ENCODE results near the gene ULK1.
A peak's percentile ranks its signal among the peaks of the same experiment; 100 is the strongest.
"Not testable (repeated sequence)": the region's sequence is repeated elsewhere in the genome, so short reads cannot be mapped to it uniquely, and the experiment has no call there.

The ULK1 gene

DNA sequence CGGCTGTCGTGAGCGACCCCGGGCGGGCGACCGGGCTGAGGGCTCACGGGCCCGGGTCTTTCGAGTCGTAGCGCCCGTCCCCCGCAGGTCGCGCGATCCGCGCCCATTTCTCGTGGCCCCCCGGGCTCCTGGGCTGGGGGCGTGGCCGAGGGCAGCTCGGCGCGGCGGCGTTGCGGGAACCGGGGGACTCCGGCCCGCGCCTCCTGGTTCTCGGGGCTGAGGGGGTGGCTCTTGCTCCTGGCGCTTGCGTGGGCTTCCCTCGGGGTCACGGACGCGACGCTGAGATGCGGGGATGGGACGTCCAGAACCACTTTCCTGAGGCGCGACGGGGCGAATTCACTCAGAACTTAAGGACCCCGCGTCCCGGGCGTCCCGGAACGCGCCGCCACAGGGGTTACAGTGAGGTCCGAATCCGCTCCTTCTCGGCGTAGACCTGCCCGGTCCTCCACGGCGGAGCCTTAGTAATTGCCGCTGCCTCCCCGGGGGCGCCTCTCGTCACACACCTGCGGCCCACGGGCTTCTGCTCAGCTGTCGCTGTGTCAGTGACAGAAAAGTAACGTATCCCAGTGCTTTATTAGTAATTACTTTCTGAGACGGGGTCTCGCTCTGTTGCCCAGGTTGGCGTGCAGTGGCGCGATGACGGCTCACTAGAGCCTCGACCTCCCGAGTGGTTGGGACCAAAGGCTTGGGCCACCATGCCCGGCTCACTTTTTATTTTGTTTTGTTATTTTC is 55.9 kb downstream of the ULK1 start:
- Histone ChIP-seq H2AFZ (peak overlapping the region; percentile 69), H3K4me2 (ENCODE audit: low read length) (peak overlapping the region; percentile 70), H3K4me1 (peaks cover 7% of the 10 kb centered on the region), H3K36me3 (ENCODE audit: control insufficient read depth, insufficient read depth, low read length) (no peaks in the 10 kb centered on the region), H3K4me3 (ENCODE audit: low read depth, low read length) (peak overlapping the region; percentile 74), H3K79me2 (peaks cover 39% of the 10 kb centered on the region), H3K9me3 (ENCODE audit: control insufficient read depth, low read length) (no peaks in the 10 kb centered on the region), H3K27ac (peak overlapping the region; percentile 54), H3K27me3 (ENCODE audit: control insufficient read depth, insufficient read depth, low read length) (no peaks in the 10 kb centered on the region), H3K9ac (peak overlapping the region; percentile 51)
- TF ChIP-seq, protein P1, sequence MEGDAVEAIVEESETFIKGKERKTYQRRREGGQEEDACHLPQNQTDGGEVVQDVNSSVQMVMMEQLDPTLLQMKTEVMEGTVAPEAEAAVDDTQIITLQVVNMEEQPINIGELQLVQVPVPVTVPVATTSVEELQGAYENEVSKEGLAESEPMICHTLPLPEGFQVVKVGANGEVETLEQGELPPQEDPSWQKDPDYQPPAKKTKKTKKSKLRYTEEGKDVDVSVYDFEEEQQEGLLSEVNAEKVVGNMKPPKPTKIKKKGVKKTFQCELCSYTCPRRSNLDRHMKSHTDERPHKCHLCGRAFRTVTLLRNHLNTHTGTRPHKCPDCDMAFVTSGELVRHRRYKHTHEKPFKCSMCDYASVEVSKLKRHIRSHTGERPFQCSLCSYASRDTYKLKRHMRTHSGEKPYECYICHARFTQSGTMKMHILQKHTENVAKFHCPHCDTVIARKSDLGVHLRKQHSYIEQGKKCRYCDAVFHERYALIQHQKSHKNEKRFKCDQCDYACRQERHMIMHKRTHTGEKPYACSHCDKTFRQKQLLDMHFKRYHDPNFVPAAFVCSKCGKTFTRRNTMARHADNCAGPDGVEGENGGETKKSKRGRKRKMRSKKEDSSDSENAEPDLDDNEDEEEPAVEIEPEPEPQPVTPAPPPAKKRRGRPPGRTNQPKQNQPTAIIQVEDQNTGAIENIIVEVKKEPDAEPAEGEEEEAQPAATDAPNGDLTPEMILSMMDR (IDR thresholded peaks at IDR 0.05): no peak

DNA sequence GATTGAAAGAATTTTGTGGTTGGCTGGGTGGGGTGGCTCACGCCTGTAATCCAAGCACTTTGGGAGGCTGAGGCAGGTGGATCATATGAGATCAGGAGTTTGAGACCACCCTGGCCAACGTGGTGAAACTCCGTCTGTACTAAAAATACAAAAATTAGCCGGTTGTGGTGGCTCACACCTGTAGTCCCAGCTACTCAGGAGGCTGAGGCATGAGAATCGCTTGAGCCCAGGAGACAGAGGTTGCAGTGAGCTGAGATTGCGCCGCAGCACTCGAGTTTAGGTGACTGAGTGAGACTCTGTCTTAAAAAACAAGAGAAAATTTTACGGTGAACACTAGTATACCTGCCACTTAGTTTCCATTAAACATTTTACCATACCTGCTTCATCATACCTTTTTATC is 59.4 kb downstream of the ULK1 start:
- H3K27ac ChIP-seq; H3K9me3 ChIP-seq (ENCODE audit: control insufficient read depth, low read length); H3K36me3 ChIP-seq (ENCODE audit: control insufficient read depth, insufficient read depth, low read length); H3K4me3 ChIP-seq (ENCODE audit: low read depth, low read length); H3K9ac ChIP-seq; H3K4me2 ChIP-seq (ENCODE audit: low read length); H3K27me3 ChIP-seq (ENCODE audit: control insufficient read depth, insufficient read depth, low read length); H2AFZ ChIP-seq: not testable (repeated sequence)
- peaks cover 16% of the 10 kb centered on the region for H3K4me1 ChIP-seq
- peaks cover 65% of the 10 kb centered on the region for H3K79me2 ChIP-seq

DNA sequence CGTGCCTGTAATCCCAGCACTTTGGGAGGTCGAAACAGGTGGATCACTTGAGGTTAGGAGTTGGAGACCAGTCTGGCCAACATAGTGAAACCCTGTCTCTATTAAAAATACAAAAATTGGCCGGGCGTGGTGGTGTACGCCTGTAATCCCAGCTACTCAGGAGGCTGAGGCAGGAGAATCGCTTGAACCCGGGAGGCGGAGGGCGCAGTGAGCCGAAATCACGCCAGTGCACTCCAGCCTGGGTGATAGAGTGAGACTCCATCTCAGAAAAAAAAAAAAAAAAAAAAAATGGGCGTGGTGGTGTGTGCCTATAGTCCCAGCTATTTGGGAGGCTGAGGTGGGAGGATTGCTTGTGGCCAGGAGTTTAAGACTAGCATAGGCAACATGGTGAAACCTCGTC is 60.0 kb downstream of the ULK1 start:
- H3K4me1 ChIP-seq: peaks cover 16% of the 10 kb centered on the region
- H3K27ac ChIP-seq; H3K4me3 ChIP-seq (ENCODE audit: low read depth, low read length); H3K9me3 ChIP-seq (ENCODE audit: control insufficient read depth, low read length); H3K36me3 ChIP-seq (ENCODE audit: control insufficient read depth, insufficient read depth, low read length); H3K27me3 ChIP-seq (ENCODE audit: control insufficient read depth, insufficient read depth, low read length); H3K4me2 ChIP-seq (ENCODE audit: low read length); H3K9ac ChIP-seq; H2AFZ ChIP-seq: not testable (repeated sequence)
- H3K79me2 ChIP-seq: peaks cover 71% of the 10 kb centered on the region

DNA sequence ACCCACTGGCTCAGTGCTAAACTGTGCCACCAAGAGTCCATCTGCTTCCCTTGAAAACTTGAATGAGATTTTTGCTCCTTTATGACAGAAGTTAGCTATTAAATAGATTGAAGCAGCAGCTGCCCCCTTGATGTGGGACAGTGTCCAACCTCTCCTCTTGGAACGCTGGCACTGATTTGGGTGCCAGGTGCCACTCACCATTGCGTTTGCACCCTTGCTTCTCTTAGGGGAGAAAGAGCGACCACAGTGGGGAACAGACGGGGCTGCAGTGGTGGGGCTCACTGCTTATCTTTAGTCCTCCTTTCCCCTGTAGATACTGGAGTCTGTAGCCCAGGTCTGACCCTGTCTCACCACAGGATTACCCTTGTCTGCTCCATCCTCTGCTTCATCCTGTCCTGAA is 64.7 kb downstream of the ULK1 start:
- Histone ChIP-seq H3K79me2 (peaks cover 43% of the 10 kb centered on the region), H3K9me3 (ENCODE audit: control insufficient read depth, low read length) (no peaks in the 10 kb centered on the region), H3K36me3 (ENCODE audit: control insufficient read depth, insufficient read depth, low read length) (no peaks in the 10 kb centered on the region), H3K27me3 (ENCODE audit: control insufficient read depth, insufficient read depth, low read length) (no peaks in the 10 kb centered on the region), H3K4me1 (peaks cover 10% of the 10 kb centered on the region), H3K9ac (no peak overlapping the region), H3K4me2 (ENCODE audit: low read length) (no peak overlapping the region), H3K27ac (no peak overlapping the region), H3K4me3 (ENCODE audit: low read depth, low read length) (no peak overlapping the region), H2AFZ (no peak overlapping the region)
- TF ChIP-seq, protein P1 (IDR thresholded peaks at IDR 0.05): no peak

DNA sequence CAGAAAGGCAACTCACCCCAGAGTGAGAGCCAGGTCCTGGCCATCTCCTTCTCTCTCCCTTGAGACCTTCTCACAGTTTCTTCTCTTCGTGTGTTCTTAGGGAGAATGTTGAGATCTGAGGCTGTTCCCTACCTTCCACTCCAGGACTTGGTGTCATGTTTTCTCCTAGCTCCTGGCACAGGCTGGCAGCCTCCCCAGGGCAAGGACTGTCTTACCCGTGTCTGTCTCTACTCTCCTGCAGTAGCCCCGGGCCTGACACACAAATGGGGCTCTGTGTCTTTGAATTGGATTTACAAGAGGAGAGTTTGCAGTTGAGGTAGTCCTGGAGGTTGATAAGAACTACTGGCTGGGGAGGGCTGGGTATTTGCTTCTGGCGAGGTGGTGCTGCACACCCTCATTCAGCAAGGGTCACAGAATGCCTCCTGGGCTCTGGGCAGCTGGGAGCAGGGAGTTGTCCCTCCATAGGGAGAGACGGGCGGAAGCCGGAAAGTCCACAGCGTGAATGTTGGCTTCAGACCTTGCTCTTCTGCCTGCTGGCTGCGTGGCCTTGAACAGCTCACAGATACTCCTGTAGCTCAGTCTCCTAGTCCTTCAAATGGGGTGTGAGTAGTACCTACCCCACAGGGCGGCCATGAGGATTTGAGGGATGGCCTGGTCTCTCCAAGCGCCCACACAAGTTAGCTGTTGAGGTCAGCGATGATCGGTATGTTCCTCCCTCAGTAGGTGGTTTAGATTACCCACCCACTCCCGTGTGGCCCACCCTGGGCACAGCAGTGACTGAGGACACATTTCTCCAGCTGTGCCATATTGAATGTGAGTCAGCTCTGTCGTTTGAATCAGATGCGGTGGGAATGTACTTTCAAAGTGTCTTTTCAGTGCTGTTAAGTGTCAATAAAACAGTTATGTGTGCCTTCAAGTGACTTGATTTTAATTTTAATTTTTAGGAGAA is 65.5 kb downstream of the ULK1 start:
- Histone ChIP-seq H3K9ac (no peak overlapping the region), H3K4me3 (ENCODE audit: low read depth, low read length) (no peak overlapping the region), H3K27me3 (ENCODE audit: control insufficient read depth, insufficient read depth, low read length) (no peaks in the 10 kb centered on the region), H3K36me3 (ENCODE audit: control insufficient read depth, insufficient read depth, low read length) (no peaks in the 10 kb centered on the region), H3K4me2 (ENCODE audit: low read length) (no peak overlapping the region), H3K4me1 (peaks cover 12% of the 10 kb centered on the region), H3K27ac (no peak overlapping the region), H3K79me2 (peaks cover 38% of the 10 kb centered on the region), H2AFZ (no peak overlapping the region), H3K9me3 (ENCODE audit: control insufficient read depth, low read length) (no peaks in the 10 kb centered on the region)
- TF ChIP-seq, protein P1 (IDR thresholded peaks at IDR 0.05): no peak

DNA sequence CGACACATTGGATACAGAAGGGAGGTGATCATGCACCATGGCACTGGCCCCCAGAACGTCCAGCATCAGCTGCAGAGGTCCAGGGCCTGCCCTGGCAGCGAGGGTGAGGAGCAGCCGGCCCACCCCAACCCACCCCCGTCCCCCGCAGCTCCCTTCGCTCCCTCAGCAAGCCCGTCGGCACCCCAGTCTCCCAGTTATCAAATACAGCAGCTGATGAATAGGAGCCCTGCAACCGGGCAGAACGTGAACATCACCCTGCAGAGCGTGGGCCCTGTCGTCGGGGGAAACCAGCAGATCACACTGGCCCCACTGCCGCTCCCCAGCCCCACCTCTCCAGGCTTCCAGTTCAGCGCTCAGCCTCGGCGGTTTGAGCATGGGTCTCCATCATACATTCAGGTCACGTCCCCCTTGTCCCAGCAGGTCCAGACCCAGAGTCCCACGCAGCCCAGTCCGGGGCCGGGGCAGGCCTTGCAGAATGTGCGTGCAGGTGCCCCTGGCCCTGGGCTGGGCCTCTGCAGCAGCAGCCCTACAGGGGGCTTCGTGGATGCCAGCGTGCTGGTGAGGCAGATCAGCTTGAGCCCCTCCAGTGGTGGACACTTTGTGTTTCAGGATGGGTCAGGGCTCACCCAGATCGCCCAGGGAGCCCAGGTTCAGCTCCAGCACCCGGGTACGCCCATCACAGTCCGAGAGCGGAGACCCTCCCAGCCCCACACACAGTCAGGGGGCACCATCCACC is 66.3 kb downstream of the ULK1 start:
- Histone ChIP-seq H3K4me1 (peaks cover 13% of the 10 kb centered on the region), H3K79me2 (peaks cover 33% of the 10 kb centered on the region)
- H3K4me2 ChIP-seq (ENCODE audit: low read length); H3K9ac ChIP-seq; H3K27me3 ChIP-seq (ENCODE audit: control insufficient read depth, insufficient read depth, low read length); H3K4me3 ChIP-seq (ENCODE audit: low read depth, low read length); H3K27ac ChIP-seq; H2AFZ ChIP-seq; H3K36me3 ChIP-seq (ENCODE audit: control insufficient read depth, insufficient read depth, low read length); H3K9me3 ChIP-seq (ENCODE audit: control insufficient read depth, low read length): not testable (repeated sequence)

DNA sequence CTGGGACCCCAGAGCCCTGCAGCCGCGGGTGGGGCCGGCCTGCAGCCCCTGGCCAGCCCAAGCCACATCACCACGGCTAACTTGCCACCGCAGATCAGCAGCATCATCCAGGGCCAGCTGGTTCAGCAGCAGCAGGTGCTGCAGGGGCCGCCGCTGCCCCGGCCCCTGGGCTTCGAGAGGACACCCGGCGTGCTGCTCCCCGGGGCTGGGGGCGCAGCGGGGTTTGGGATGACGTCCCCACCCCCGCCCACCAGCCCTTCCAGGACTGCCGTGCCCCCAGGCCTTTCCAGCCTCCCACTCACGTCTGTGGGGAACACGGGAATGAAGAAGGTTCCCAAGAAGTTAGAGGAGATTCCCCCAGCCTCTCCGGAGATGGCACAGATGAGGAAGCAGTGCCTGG is 66.9 kb downstream of the ULK1 start:
- not testable (repeated sequence) for H3K4me3 ChIP-seq (ENCODE audit: low read depth, low read length); H3K4me1 ChIP-seq; H3K27ac ChIP-seq; H3K9ac ChIP-seq; H3K4me2 ChIP-seq (ENCODE audit: low read length); H3K27me3 ChIP-seq (ENCODE audit: control insufficient read depth, insufficient read depth, low read length); H2AFZ ChIP-seq; H3K9me3 ChIP-seq (ENCODE audit: control insufficient read depth, low read length); H3K36me3 ChIP-seq (ENCODE audit: control insufficient read depth, insufficient read depth, low read length)
- peaks cover 28% of the 10 kb centered on the region for H3K79me2 ChIP-seq
